GM12864 (cell line): ENCODE data around the gene NMT2.

Experiments used
- DNase-seq: peaks from one replicate; pipeline ENCODE4 v3.0.0-alpha.2; 2011; ENCODE audit warnings: low read depth
- H3K4me3 ChIP-seq: 2 replicates; pipeline ENCODE4 v1.5.1; 2011; ENCODE audit warnings: mild to moderate bottlenecking, low read depth, low read length, control low read depth
- CTCF ChIP-seq: IDR thresholded peaks from 2 replicates; pipeline ENCODE4 v1.5.1; 2011; ENCODE audit warnings: low read depth, mild to moderate bottlenecking, moderate library complexity, low read length, control low read depth, inconsistent platforms; ENCODE audit errors: missing control alignments

The NMT2 gene

GRCh38 chr10:15196021-15196834 lies 27.7 kb upstream of the NMT2 start:
- H3K4me3 ChIP-seq = no peak overlapping the region
- no peak for DNase-seq
- TF ChIP-seq CTCF = no peak

- H3K4me3 ChIP-seq = no peak overlapping the region
- TF ChIP-seq CTCF = no peak
- no peak for DNase-seq
Measured at GRCh38 chr10:15189133-15189885, 20.8 kb upstream of the NMT2 start.

GRCh38 chr10:15188603-15189002 lies 20.1 kb upstream of the NMT2 start:
- TF ChIP-seq CTCF = no peak
- H3K4me3 ChIP-seq = no peak overlapping the region
- no peak for DNase-seq

- no peak overlapping the region for H3K4me3 ChIP-seq
- no peak for TF ChIP-seq CTCF
- DNase-seq = no peak
Measured at GRCh38 chr10:15183689-15184481, 15.4 kb upstream of the NMT2 start.

GRCh38 chr10:15182540-15183207 lies 14.2 kb upstream of the NMT2 start:
- DNase-seq = no peak

More at GRCh38 chr10:15182540-15183207, 14.2 kb upstream of the NMT2 start:
- TF ChIP-seq CTCF = no peak
- H3K4me3 ChIP-seq = no peak overlapping the region
